Fibroblast of lung (primary cell): Measurements from ENCODE around the gene DNM3. TPM values are rescaled to one million over a fixed set of nuclear protein-coding genes. Genes with fewer than 3 reads are reported as not detected.
"Not testable (repeated sequence)": the region's sequence is repeated elsewhere in the genome, so short reads cannot be mapped to it uniquely, and the experiment has no call there.

Experiments used
- DNase-seq, 2 donors: peaks; one replicate each; pipeline versions ENCODE4 v3.0.0 to v3.0.0-alpha.2; 2010; ENCODE audit warnings: low read depth in 2 of 2
- H2AFZ ChIP-seq: 2 replicates; pipeline ENCODE4 v1.5.1; 2012; ENCODE audit warnings: low read length, control low read depth, inconsistent platforms
- H3K27ac ChIP-seq: 2 replicates; pipeline ENCODE4 v1.5.1; 2011; ENCODE audit warnings: low read length, control low read depth; ENCODE audit not compliant: insufficient read depth
- H3K27me3 ChIP-seq: 2 replicates; pipeline ENCODE4 v1.5.1; 2011; ENCODE audit warnings: mild to moderate bottlenecking, low read length; ENCODE audit not compliant: control insufficient read depth, insufficient read depth
- H3K36me3 ChIP-seq: 2 replicates; pipeline ENCODE4 v1.5.1; 2011; ENCODE audit warnings: low read length; ENCODE audit not compliant: control insufficient read depth, insufficient read depth
- H3K4me1 ChIP-seq: 2 replicates; pipeline ENCODE4 v1.5.1; 2011; ENCODE audit warnings: low read length; ENCODE audit not compliant: control insufficient read depth, insufficient read depth; ENCODE audit errors: extremely low read depth
- H3K4me2 ChIP-seq: 2 replicates; pipeline ENCODE4 v1.5.1; 2011; ENCODE audit warnings: low read length, control low read depth; ENCODE audit not compliant: insufficient read depth; ENCODE audit errors: extremely low read depth
- H3K4me3 ChIP-seq, 4 experiments: fragments of 200-600 bp in 1 of 4; sonication (generic) in 1 of 4; replicated peaks in 1 of 4; 2 replicates each; pipeline ENCODE4 v1.5.1; 2011 to 2016; ENCODE audit warnings: low read length in 4 of 4, low read depth in 3 of 4, mild to moderate bottlenecking in 3 of 4, control low read depth in 2 of 4, inconsistent platforms in 1 of 4, mixed read lengths in 1 of 4; ENCODE audit not compliant: insufficient read depth in 1 of 4; ENCODE audit errors: control extremely low read depth in 1 of 4
- H3K79me2 ChIP-seq: 2 replicates; pipeline ENCODE4 v1.5.1; 2012; ENCODE audit warnings: mild to moderate bottlenecking, low read length, inconsistent platforms; ENCODE audit not compliant: control insufficient read depth, insufficient read depth
- H3K9ac ChIP-seq: 2 replicates; pipeline ENCODE4 v1.5.1; 2011; ENCODE audit warnings: mild to moderate bottlenecking, low read length, control low read depth; ENCODE audit not compliant: insufficient read depth
- H3K9me3 ChIP-seq: 2 replicates; pipeline ENCODE4 v1.5.1; 2012; ENCODE audit warnings: low read depth, low read length; ENCODE audit not compliant: control insufficient read depth, insufficient read depth
- H4K20me1 ChIP-seq: 2 replicates; pipeline ENCODE4 v1.5.1; 2011; ENCODE audit warnings: low read length; ENCODE audit not compliant: control insufficient read depth, insufficient read depth; ENCODE audit errors: extremely low read depth
- CTCF ChIP-seq, 2 donors: IDR thresholded peaks in 1 of 2; conservative IDR thresholded peaks in 1 of 2; 1 replicate in 1 of 2; 2 replicates in 1 of 2; pipeline ENCODE4 v1.5.1; 2011 to 2012; ENCODE audit warnings: low read length in 2 of 2, control low read depth in 1 of 2, inconsistent platforms in 1 of 2, low read depth in 1 of 2, mild to moderate bottlenecking in 1 of 2
- EZH2 ChIP-seq: IDR thresholded peaks from 2 replicates; pipeline ENCODE4 v1.5.1; 2012; ENCODE audit warnings: low read length, control low read depth, mild to moderate bottlenecking; ENCODE audit errors: missing control alignments
- polyA plus RNA-seq, 2 donors: library from polyadenylated mRNA; depleted of rRNA in 1 of 2; stranded (reverse) in 1 of 2; unstranded in 1 of 2; fragments of >200 nt; gene quantifications; 2 replicates each; pipeline ENCODE4 v1.2.1, GENCODE V29; 2011 to 2012; ENCODE audit warnings: missing spikeins in 1 of 2
- total RNA-seq: library from RNA; depleted of rRNA; stranded (reverse); fragments of >200 nt; gene quantifications from 2 replicates; pipeline ENCODE4 v1.2.1, GENCODE V29; 2014

DNM3 gene
- total and polyA plus RNA-seq, 2 donors (not counting 1 experiment from before 2014, with no cell fraction given) = 1.6 to 3.6 TPM

GRCh38 chr1:172070055-172070454 lies 228.8 kb downstream of the DNM3 start:
- no peaks in the 10 kb centered on the region for H3K9me3 ChIP-seq
- no peak overlapping the region for H3K9ac ChIP-seq
- H3K4me2 ChIP-seq = no peak overlapping the region
- no peaks in the 10 kb centered on the region for H4K20me1 ChIP-seq
- no peaks in the 10 kb centered on the region for H3K79me2 ChIP-seq
- H2AFZ ChIP-seq = no peak overlapping the region
- no peaks in the 10 kb centered on the region for H3K27me3 ChIP-seq
- no peaks in the 10 kb centered on the region for H3K4me1 ChIP-seq
- H3K27ac ChIP-seq = no peak overlapping the region
- H3K4me3 ChIP-seq = no peak overlapping the region
- TF ChIP-seq CTCF (conservative IDR thresholded peaks at IDR 0.05 in 1 of 2, IDR thresholded peaks at IDR 0.05 in 1 of 2; ENCODE audit: low read depth in 1 of 2, low read length in 2 of 2) (no peak), EZH2 (no peak)
- H3K36me3 ChIP-seq = no peaks in the 10 kb centered on the region
- no peak for DNase-seq

DNA sequence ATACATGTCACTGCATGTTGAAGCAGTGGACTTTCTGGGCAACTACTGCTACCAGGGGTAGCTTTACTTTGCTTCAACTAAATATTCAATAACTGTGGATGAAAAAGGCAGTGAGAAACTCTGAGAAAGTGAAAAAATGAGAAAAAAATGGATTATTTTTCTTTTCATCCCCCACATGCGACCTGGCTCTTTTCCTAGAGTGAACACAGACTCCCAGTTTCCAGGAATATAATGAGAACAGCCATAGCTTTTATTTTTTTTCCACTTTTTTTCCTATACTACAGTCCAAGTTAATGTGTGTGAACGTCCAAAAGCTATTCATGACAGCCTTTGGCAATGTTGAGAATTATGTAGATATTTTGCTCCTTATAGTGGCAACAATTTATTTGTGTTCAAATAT lies 230.4 kb downstream of the DNM3 start:
- H3K27ac ChIP-seq = no peak overlapping the region
- H4K20me1 ChIP-seq = no peaks in the 10 kb centered on the region
- no peak overlapping the region for H2AFZ ChIP-seq
- H3K4me3 ChIP-seq = no peak overlapping the region
- no peaks in the 10 kb centered on the region for H3K36me3 ChIP-seq
- H3K9ac ChIP-seq = no peak overlapping the region
- DNase-seq = no peak
- TF ChIP-seq CTCF (conservative IDR thresholded peaks at IDR 0.05 in 1 of 2, IDR thresholded peaks at IDR 0.05 in 1 of 2; ENCODE audit: low read depth in 1 of 2, low read length in 2 of 2) (no peak), EZH2 (no peak)
- no peaks in the 10 kb centered on the region for H3K27me3 ChIP-seq
- no peak overlapping the region for H3K4me2 ChIP-seq
- no peaks in the 10 kb centered on the region for H3K9me3 ChIP-seq
- H3K4me1 ChIP-seq = no peaks in the 10 kb centered on the region
- H3K79me2 ChIP-seq = no peaks in the 10 kb centered on the region

DNA sequence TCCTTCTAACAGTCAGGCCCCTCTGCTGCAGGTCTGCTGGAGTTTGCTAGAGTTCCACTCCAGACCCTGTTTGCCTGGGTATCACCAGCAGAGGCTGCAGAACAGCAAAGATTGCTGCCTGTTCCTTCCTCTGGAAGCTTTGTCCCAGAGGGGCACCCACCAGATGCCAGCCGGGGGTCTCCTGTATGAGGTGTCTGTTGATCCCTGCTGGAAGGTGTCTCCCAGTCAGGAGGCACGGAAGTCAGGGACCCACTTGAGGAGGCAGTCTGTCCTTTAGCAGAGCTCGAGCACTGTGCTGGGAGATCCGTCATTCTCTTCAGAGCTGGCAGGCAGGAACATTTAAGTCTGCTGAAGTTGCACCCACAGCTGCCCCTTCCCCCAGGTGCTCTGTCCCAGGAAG lies 238.6 kb downstream of the DNM3 start:
- DNase-seq, H3K27me3 ChIP-seq, H3K79me2 ChIP-seq, H3K4me2 ChIP-seq, H3K9me3 ChIP-seq, H3K4me1 ChIP-seq, H2AFZ ChIP-seq, H3K4me3 ChIP-seq, H3K9ac ChIP-seq, H3K27ac ChIP-seq, H4K20me1 ChIP-seq, H3K36me3 ChIP-seq: not testable (repeated sequence)
